ENCODE measurements around the gene INTS1.

INTS1 gene

GRCh38 chr7:1473864-1474512 lies 30.2 kb downstream of the INTS1 start:
- H3K4me3 ChIP-seq (ENCODE audit: low read depth, low read length): no peak overlapping the region
- peak; percentile 96 for TF ChIP-seq CTCF (IDR thresholded peaks at IDR 0.05; ENCODE audit: insufficient read depth, low read depth, low read length, missing control alignments)
- DNase-seq (ENCODE audit: low read depth): peak; percentile 88

GRCh38 chr7:1470901-1471300 lies 33.3 kb downstream of the INTS1 start:
- no peak overlapping the region for H3K4me3 ChIP-seq (ENCODE audit: low read depth, low read length)
- no peak for DNase-seq (ENCODE audit: low read depth)
- TF ChIP-seq CTCF (IDR thresholded peaks at IDR 0.05; ENCODE audit: insufficient read depth, low read depth, low read length, missing control alignments): no peak

- TF ChIP-seq CTCF (IDR thresholded peaks at IDR 0.05; ENCODE audit: insufficient read depth, low read depth, low read length, missing control alignments): no peak
- no peak overlapping the region for H3K4me3 ChIP-seq (ENCODE audit: low read depth, low read length)
- DNase-seq (ENCODE audit: low read depth): no peak
These were observed 35.4 kb downstream of the INTS1 start for GRCh38 chr7:1468643-1469298.

- TF ChIP-seq CTCF (IDR thresholded peaks at IDR 0.05; ENCODE audit: insufficient read depth, low read depth, low read length, missing control alignments): no peak
- DNase-seq (ENCODE audit: low read depth): no peak
- no peak overlapping the region for H3K4me3 ChIP-seq (ENCODE audit: low read depth, low read length)
These were observed 36.0 kb downstream of the INTS1 start for GRCh38 chr7:1468203-1468602.

- peak; percentile 32 for DNase-seq (ENCODE audit: low read depth)
- TF ChIP-seq CTCF (IDR thresholded peaks at IDR 0.05; ENCODE audit: insufficient read depth, low read depth, low read length, missing control alignments): no peak
- no peak overlapping the region for H3K4me3 ChIP-seq (ENCODE audit: low read depth, low read length)
These were observed 37.5 kb downstream of the INTS1 start for GRCh38 chr7:1466524-1467271.

- no peak for TF ChIP-seq CTCF (IDR thresholded peaks at IDR 0.05; ENCODE audit: insufficient read depth, low read depth, low read length, missing control alignments)
- H3K4me3 ChIP-seq (ENCODE audit: low read depth, low read length): no peak overlapping the region
- DNase-seq (ENCODE audit: low read depth): no peak
These were observed 39.5 kb downstream of the INTS1 start for GRCh38 chr7:1464694-1465093.

Data from GM12865 (cell line).